ENCODE measurements around the gene C6orf120. TPM values are rescaled to one million over a fixed set of nuclear protein-coding genes. Genes with fewer than 3 reads are reported as not detected.

C6orf120 gene
- total and polyA plus RNA-seq, 9 of the 15 experiments (the other 6 are each of a cell fraction or from before 2014, with no cell fraction given), result 7.7 to 44.9 (median 34.8) TPM

DNA sequence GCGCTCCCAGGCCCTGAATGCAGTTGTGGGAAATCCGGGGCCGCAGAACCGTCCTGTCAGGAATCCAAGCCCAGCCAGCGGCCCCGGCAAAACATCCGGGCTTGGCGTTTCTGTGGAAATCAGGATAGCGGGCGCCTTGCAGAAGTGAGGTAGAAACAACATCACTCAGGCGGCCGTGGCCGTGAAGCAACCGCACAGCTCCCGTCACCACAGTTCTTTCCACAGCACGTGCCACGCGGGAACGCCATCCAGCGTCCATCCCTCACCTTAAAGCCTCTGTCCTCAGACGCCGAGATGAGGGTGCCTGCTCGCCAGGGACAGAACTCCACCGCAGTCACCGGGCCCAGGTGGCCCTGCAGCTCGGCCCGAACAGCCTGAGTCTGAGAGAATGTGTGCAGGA is 34.2 kb upstream of the C6orf120 start:
- in situ Hi-C loops (cut with MboI), result no loop called here
- peaks cover 80% of the 10 kb centered on the region for H3K36me3 ChIP-seq (ENCODE audit: control insufficient read depth, insufficient read depth, low read length)
- no peaks in the 10 kb centered on the region; a peak in 1 of 5 replicates for H3K4me1 ChIP-seq (replicated peaks in 1 of 2; ENCODE audit: control insufficient read depth in 2 of 2, insufficient read depth in 2 of 2, low read length in 2 of 2)
- no peaks in the 10 kb centered on the region for H3K79me2 ChIP-seq (ENCODE audit: control insufficient read depth, insufficient read depth, low read length)
- FAIRE-seq, result no peak
- CTCF ChIA-PET (ENCODE audit: low intra/inter-chr PET ratio), result no interaction called here
- H3K4me3 ChIP-seq, result no peak overlapping the region
- POLR2A ChIA-PET, result interaction anchor here (2.0 kb wide), 1 partner anchor 10 kb away, joined by 7 read pairs; no protein-coding TSS in a partner anchor
- DNase-seq (ENCODE audit: extremely low read depth in 1 of 4, low spot score in 3 of 4), result no peak
- no peak for ATAC-seq
- BruUV-seq (replicated peaks), result no TSS peak
- H2AFZ ChIP-seq (ENCODE audit: low read depth, low read length), result no peak overlapping the region
- TF ChIP-seq TEAD1 (CRISPR knock-in tag; IDR thresholded peaks at IDR 0.05), result no peak
- TF ChIP-seq MXI1 (IDR thresholded peaks at IDR 0.05; ENCODE audit: low read depth, low read length), result no peak
- TF ChIP-seq HDAC6 (IDR thresholded peaks at IDR 0.05; ENCODE audit: low read depth, low read length), result no peak
- TF ChIP-seq ZNF707 (CRISPR knock-in tag; conservative IDR thresholded peaks at IDR 0.05), result no peak
- no peak for TF ChIP-seq FOXA1 (IDR thresholded peaks at IDR 0.05; ENCODE audit: borderline replicate concordance)
- TF ChIP-seq KLF1 (tag; IDR thresholded peaks at IDR 0.05), result no peak
- no peaks in the 10 kb centered on the region for H3K9me3 ChIP-seq (replicated peaks; ENCODE audit: control insufficient read depth, insufficient read depth, low read depth, low read length)
- H3K4me2 ChIP-seq (ENCODE audit: insufficient read depth, low read length), result no peak overlapping the region
- no peak overlapping the region for H3K9ac ChIP-seq (ENCODE audit: insufficient read depth in 1 of 2, low read depth in 2 of 2, low read length in 2 of 2)
- 95% methylated on average over 27 of the region's 27 CpGs for WGBS (ENCODE audit: insufficient coverage, low coverage, missing lambda C conversion rate)
- intact Hi-C loops (cut with micrococcal nuclease), result no loop called here
- H4K20me1 ChIP-seq (replicated peaks; ENCODE audit: control insufficient read depth, insufficient read depth, low read length), result no peaks in the 10 kb centered on the region
- no peaks in the 10 kb centered on the region for H3K27me3 ChIP-seq (ENCODE audit: control insufficient read depth in 2 of 2, insufficient read depth in 2 of 2, low read length in 2 of 2)
- no peak overlapping the region for H3K27ac ChIP-seq (ENCODE audit: extremely low read depth, low read depth, low read length)
- H3K9me1 ChIP-seq (ENCODE audit: control insufficient read depth, insufficient read depth, low read length), result no peaks in the 10 kb centered on the region

Measured in K562 (cell line).